ENCODE results near the gene BSND.

Gene BSND

DNA sequence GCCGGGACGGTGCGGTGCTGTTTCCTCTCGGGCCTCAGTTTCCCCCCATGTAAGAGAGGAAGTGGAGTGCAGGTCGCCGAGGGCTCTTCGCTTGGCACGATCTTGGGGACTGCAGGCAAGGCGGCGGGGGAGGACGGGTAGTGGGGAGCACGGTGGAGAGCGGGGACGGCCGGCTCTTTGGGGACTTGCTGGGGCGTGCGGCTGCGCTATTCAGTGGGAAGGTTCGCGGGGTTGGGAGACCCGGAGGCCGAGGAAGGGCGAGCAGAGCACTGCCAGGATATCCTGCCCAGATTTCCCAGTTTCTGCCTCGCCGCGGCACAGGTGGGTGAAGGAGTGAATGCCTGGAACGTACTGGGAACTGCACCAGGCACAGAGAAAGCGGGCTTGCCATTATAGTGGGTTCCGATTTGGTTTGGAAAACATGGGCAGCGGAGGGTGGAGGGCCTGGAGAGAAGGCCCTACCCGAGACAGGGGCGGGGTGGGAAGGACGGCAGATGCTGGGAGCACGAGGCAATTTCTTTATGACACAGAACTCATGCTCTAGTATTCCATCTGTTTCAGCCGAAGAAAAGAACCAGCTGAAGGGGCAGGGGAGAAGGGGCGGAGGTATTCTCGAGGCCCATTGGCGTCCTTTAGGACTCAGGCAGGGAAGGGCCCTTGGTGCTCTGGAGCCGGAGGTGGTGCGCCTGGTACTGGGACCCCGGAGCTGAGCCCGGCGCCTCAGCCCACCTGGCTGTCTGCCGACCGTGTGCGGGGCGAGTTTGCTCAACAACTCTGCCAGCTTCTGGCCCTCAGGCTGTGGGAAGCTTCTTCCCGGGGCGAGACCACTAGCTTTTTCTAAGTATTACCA lies 41.6 kb downstream of the BSND start:
- H3K36me3 Mint-ChIP-seq: no peaks in the 10 kb centered on the region
- peaks cover 58% of the 10 kb centered on the region for H3K27me3 Mint-ChIP-seq
- H3K4me3 Mint-ChIP-seq: no peak overlapping the region
- peaks cover 7% of the 10 kb centered on the region for H3K4me1 Mint-ChIP-seq
- no peak for ATAC-seq
- H3K27ac Mint-ChIP-seq: no peak overlapping the region
- H3K9me3 Mint-ChIP-seq: no peaks in the 10 kb centered on the region

DNA sequence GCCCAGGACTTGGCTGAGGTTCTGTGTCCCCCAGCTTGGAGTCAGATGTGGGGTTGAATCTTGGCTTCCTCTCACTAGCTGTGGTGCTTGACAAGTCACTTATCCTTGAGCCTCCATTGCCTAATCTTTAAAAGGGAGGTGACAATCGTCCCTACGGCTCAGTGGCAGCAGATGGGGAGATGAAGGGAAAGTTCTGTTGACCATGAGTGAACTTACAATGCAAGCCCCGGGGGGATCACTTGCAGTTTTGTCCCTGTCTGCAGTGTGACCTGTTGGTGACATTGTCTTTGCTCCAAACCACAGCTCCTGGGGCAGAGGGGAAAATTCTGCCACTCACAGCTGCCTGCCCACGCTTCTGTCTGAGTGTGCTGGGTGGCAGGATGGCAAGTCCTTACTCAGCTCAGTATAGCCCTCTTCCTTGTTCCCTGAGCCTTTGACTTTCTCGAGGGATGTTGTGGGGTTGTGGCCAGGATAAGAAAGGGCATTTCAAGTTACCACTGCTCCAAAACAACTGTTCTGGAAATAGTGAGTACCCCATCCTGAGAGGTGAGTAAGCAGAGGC lies 42.3 kb downstream of the BSND start:
- H3K4me1 Mint-ChIP-seq: peaks cover 7% of the 10 kb centered on the region
- no peaks in the 10 kb centered on the region for H3K9me3 Mint-ChIP-seq
- H3K4me3 Mint-ChIP-seq: no peak overlapping the region
- peaks cover 51% of the 10 kb centered on the region for H3K27me3 Mint-ChIP-seq
- no peaks in the 10 kb centered on the region for H3K36me3 Mint-ChIP-seq
- ATAC-seq: peak; percentile 14
- H3K27ac Mint-ChIP-seq: no peak overlapping the region

DNA sequence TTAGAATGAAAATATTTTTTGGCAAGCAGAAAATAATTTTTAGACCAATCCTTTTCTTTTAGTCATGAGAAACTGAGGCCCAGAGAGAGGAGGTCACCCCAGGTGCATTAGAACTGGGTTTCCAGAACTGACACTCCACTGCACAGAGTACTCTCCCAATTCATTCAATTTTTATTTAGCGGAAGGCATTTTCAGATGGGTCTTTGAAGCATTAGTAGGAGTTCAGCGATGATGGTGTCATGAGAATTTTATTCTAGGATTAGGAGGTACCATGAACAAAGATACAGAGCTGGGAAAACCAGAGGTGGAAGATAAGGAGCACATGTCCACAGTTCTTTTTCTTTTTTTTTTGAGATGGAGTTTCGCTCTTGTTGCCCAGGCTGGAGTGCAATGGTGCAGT lies 42.9 kb downstream of the BSND start:
- Mint-ChIP-seq H3K4me3 (no peak overlapping the region), H3K36me3 (no peaks in the 10 kb centered on the region), H3K27me3 (peaks cover 46% of the 10 kb centered on the region), H3K4me1 (peaks cover 7% of the 10 kb centered on the region), H3K9me3 (no peaks in the 10 kb centered on the region), H3K27ac (no peak overlapping the region)
- ATAC-seq: no peak

DNA sequence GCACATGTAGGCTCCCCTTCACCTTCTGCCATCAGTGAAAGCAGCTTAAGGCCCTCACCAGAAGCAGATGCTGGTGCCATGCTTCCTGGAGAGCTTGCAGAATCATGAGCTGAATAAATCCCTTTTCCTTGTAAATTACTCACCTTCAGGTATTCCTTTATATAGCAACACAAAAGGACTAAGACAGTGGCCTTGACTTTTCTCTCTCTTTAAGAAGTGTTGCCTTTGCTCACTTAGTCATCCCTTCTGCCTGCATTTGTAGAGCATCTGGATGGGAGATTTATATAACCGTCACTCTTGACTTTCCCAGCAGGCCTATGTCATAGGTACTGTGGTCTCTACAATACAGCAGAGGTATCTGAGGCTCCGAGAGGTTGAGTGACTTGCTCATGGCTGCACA lies 44.3 kb downstream of the BSND start:
- H3K9me3 Mint-ChIP-seq: no peaks in the 10 kb centered on the region
- H3K4me1 Mint-ChIP-seq: peaks cover 7% of the 10 kb centered on the region

DNA sequence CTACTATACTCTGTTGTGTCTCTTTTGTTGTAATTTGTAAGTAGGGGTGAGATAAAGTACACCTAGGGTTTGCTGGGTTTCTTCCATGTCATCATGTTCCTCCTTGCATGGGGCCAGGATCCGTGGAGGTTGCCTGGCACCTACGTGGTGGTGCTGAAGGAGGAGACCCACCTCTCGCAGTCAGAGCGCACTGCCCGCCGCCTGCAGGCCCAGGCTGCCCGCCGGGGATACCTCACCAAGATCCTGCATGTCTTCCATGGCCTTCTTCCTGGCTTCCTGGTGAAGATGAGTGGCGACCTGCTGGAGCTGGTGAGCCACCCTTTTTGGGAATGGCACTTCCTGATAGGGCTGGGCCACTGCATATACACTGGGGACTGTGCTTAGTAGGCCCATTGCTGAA lies 45.0 kb downstream of the BSND start:
- Mint-ChIP-seq H3K27me3 (peaks cover 30% of the 10 kb centered on the region), H3K27ac (no peak overlapping the region), H3K4me1 (peaks cover 7% of the 10 kb centered on the region), H3K4me3 (no peak overlapping the region), H3K36me3 (no peaks in the 10 kb centered on the region), H3K9me3 (no peaks in the 10 kb centered on the region)
- ATAC-seq: no peak

More for the DNA sequence above, 44.3 kb downstream of the BSND start:
- H3K27me3 Mint-ChIP-seq: peaks cover 36% of the 10 kb centered on the region
- ATAC-seq: no peak
- no peaks in the 10 kb centered on the region for H3K36me3 Mint-ChIP-seq
- H3K27ac Mint-ChIP-seq: no peak overlapping the region
- no peak overlapping the region for H3K4me3 Mint-ChIP-seq

DNA sequence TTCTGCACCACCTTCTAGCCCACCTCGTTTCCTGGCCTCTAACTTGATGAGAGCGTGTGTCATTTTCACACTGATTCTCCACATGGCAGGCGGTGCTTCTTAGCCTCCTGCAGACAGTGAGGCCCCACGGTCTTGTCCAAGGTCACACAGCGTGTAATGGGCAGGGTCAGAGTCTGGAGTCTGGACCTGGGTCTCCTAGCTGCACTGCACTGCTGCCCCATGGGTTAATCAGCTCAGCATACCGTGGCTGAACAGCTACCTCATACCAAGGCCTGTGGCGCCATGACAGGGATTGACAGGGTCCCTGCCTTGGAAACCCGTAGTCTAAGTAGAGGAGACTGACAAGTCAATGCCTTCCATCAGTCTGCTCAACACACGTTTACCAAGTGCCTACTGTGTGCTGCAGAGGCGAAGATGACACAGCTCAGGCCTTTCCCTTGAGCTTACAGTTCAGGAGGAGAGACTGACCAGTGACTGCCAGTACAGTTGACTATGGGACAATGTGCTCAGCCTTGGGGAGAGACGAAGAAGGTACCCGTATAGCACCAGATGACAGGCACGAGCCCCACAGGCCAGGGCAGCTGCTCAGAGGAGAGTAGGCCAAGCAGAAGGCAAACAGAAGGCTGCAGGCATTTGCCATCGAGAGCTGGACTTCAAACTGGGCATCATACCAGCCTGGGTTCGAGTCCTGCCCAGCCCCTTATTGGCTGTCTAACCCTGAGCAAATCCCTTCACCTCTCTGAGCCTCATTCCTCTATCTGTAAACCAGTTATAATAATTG lies 46.1 kb downstream of the BSND start:
- Mint-ChIP-seq H3K27ac (no peak overlapping the region), H3K36me3 (no peaks in the 10 kb centered on the region), H3K4me1 (peaks cover 6% of the 10 kb centered on the region), H3K9me3 (no peaks in the 10 kb centered on the region), H3K27me3 (peaks cover 20% of the 10 kb centered on the region), H3K4me3 (no peak overlapping the region)
- ATAC-seq: no peak

DNA sequence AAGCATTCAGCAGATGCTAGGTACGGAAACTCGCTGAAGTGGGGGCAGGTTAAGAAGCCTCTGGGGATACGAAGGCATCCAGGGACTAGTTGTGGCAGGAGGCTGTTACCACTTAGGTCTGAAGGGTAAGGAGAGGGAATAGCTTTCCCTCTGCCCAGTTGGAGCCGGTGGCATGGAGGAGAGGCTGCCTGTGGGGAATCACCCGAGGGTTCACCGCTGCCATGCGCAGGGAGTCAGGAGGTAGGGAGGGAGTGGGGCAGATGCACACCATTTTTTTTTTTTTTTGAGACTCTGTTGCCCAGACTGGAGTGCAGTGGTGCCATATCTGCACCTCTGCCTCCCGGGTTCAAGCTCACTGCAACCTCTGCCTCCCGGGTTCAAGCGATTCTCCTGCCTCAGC lies 46.7 kb downstream of the BSND start:
- no peaks in the 10 kb centered on the region for H3K9me3 Mint-ChIP-seq
- no peaks in the 10 kb centered on the region for H3K4me1 Mint-ChIP-seq
- H3K36me3 Mint-ChIP-seq: no peaks in the 10 kb centered on the region
- H3K27me3 Mint-ChIP-seq: peaks cover 13% of the 10 kb centered on the region
- H3K4me3 Mint-ChIP-seq: no peak overlapping the region
- H3K27ac Mint-ChIP-seq: no peak overlapping the region
- ATAC-seq: no peak

DNA sequence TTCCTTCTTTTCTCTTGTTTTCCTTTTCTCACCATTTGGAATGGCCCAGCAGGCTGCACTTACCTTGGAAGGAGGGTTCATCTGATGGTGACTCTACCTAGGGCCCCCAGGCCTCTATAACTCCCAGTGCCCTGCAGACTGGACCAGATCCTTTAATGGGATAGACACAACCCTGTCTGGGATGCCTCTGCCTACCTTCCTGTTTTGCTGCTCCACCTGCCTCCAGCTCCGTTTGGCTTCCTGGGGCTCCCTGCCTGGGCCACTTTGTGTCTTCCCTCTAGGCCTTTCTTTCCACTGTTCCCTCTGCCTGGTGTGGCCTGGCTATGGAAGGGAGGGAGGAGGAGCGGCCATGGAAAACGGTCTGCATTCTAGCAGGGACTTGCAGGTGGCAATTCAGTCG lies 48.1 kb downstream of the BSND start:
- no peaks in the 10 kb centered on the region for H3K36me3 Mint-ChIP-seq
- peaks cover under 1% of the 10 kb centered on the region for H3K27me3 Mint-ChIP-seq
- no peak overlapping the region for H3K27ac Mint-ChIP-seq
- no peaks in the 10 kb centered on the region for H3K4me1 Mint-ChIP-seq
- no peaks in the 10 kb centered on the region for H3K9me3 Mint-ChIP-seq
- no peak for ATAC-seq
- no peak overlapping the region for H3K4me3 Mint-ChIP-seq

DNA sequence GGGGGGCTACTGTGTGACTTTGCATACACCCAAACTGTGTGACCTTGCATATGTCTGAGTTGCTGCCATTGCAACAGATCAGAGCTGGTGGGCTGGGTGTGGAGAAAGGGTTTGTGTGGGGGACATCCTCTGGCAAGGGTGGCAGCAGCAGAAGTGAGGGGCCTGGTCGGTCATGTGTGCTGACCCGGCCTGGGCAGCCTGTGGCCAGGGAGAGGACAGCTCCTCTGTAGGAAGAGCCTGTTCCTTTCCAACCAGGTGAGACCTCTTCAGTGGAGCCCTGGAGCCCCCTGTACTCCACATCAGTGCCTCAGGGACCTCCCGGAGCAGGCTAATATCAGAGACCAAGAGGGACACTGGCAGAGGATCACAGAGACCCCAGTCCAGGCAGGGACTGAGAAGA lies 48.9 kb downstream of the BSND start:
- H3K4me3 Mint-ChIP-seq: no peak overlapping the region
- no peak overlapping the region for H3K27ac Mint-ChIP-seq
- H3K4me1 Mint-ChIP-seq: no peaks in the 10 kb centered on the region
- ATAC-seq: no peak
- H3K9me3 Mint-ChIP-seq: no peaks in the 10 kb centered on the region
- no peaks in the 10 kb centered on the region for H3K27me3 Mint-ChIP-seq
- no peaks in the 10 kb centered on the region for H3K36me3 Mint-ChIP-seq

DNA sequence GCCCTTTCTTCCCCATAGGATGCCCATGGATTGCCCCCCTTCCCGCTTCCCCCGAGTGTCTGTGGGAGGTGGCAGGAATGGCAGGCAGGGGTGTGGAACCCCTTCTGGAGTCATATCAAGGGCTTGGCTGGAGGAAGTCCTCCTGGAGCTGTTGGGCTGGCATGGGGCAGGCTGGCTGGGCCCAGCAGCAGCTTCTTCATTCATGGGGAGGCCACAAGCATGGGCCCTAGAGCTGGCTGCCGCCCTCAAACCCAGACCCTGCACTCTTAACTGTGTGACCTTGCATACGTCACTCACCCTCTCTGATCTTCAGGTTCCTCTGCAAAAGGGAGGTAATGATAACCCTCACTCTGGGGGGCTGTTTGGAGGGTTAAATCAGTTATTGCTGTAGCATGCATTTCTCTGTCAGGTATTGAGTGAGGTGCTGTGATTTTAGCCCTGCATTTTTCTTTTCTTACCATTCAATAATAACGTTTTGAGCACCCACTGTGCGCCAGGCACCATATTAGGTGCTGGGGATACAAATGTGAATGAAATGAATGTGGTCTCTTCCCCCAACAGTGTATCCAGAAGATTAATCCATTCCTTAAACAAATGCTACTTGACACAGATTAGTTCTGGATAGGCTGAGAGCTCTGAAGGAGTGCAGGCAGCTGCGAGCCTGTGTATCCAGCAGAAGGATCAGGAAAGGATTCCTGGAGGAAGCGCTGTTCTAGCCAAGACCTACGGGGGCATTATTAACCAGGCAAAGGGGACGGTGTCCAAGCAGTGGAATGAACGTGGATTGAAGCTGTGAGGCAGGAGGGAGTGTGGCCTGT lies 49.9 kb downstream of the BSND start:
- H3K36me3 Mint-ChIP-seq: no peaks in the 10 kb centered on the region
- no peaks in the 10 kb centered on the region for H3K4me1 Mint-ChIP-seq
- no peaks in the 10 kb centered on the region for H3K9me3 Mint-ChIP-seq
- no peak overlapping the region for H3K27ac Mint-ChIP-seq
- ATAC-seq: no peak
- no peak overlapping the region for H3K4me3 Mint-ChIP-seq
- H3K27me3 Mint-ChIP-seq: no peaks in the 10 kb centered on the region

DNA sequence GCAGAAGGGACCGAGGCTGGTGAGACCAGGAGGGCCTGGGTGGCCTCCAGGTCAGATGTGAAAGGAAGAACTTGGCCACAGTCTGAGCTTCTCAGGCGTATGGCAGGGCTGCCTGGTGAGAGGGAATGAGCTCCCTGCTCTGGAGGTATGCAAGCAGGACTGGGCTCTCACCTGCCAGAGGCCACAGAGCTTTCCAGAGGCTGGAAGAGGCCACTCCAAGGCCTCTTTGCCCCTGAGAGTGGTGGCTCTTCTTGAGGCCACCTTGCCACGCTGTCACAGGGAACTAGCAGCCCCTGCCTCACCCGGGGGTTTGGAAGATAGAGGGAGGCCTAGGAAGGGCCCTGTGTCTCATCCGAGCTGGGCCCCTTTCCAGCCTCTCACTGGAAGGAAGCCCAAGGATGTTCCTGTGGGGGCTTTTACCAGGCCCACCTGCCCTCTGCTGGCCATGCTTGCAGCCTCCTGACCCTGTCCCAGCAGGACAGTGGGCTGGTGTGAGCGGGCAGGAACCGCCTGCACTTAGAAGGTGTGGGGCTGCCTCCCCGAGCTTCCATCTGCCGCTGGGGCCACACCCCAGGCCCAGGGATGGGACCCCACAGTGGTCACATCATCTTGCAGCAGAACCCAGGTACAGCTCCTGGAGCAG lies 50.7 kb downstream of the BSND start:
- Mint-ChIP-seq H3K27me3 (no peaks in the 10 kb centered on the region), H3K4me3 (no peak overlapping the region), H3K4me1 (no peaks in the 10 kb centered on the region), H3K36me3 (no peaks in the 10 kb centered on the region), H3K27ac (no peak overlapping the region), H3K9me3 (no peaks in the 10 kb centered on the region)
- no peak for ATAC-seq

DNA sequence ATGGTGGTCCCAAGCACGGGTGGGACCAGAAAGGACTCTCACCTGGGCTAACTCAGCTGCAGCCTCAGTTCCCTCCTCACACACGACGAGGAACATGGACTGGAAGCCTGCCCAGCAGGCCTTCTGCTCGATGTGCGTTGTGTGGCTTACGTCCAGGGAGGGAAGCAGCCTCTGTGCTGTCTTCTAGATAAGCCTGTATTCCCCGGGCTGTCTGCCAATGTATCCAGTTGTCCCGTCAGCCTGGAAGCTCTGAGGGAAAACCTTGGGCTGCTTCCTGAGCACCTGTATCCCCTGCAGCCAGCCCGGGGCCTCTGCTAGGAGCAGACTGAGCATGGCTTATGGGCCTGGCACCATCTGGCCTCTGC lies 51.2 kb downstream of the BSND start:
- ATAC-seq: no peak
- no peak overlapping the region for H3K4me3 Mint-ChIP-seq

DNA sequence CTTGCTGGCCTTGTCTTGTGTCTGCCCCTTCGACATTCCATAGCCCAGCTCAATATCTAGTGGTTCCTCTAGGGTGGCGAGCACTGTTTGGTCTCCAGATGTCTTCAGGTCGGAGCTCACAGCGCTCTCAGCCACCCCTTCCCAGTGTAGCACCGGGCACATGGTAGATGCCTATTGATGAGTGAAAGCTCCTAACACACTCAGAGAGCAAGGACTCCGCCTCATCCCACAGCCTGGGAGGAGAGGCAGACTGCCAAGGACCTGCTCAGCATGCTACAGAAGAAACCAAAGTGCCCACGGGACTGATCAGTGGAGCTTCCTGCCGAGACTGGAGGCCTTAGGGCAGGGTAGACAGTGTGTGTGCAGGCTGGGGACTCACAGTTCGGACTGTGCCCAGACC lies 51.5 kb downstream of the BSND start:
- ATAC-seq: no peak
- Mint-ChIP-seq H3K27me3 (no peaks in the 10 kb centered on the region), H3K4me1 (no peaks in the 10 kb centered on the region), H3K4me3 (no peak overlapping the region), H3K9me3 (no peaks in the 10 kb centered on the region), H3K27ac (no peak overlapping the region), H3K36me3 (no peaks in the 10 kb centered on the region)

More for the DNA sequence above, 51.2 kb downstream of the BSND start:
- no peaks in the 10 kb centered on the region for H3K27me3 Mint-ChIP-seq
- H3K4me1 Mint-ChIP-seq: no peaks in the 10 kb centered on the region
- no peaks in the 10 kb centered on the region for H3K9me3 Mint-ChIP-seq
- H3K36me3 Mint-ChIP-seq: no peaks in the 10 kb centered on the region
- H3K27ac Mint-ChIP-seq: no peak overlapping the region

DNA sequence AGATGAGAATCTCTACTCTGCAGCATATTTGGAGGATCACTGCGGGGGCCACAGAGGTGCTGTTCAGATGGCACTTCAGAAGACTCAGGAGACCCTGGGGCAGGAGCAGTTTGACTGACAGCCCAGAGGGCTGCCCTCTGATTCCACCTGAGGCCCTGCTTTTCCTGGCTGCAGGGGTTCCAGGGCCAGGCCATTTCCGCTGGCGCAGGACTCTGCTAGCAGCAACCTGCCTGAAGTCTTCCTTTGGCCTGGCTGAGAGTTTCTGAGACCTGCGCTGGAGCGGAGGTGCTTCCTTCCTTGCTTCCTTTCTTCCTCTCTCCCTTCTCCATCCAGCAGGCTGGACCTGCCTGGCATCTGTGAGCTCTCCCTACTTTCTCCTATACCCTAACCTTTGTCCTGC lies 52.4 kb downstream of the BSND start:
- no peaks in the 10 kb centered on the region for H3K27me3 Mint-ChIP-seq
- no peak for ATAC-seq
- no peaks in the 10 kb centered on the region for H3K36me3 Mint-ChIP-seq
- H3K4me3 Mint-ChIP-seq: no peak overlapping the region
- H3K9me3 Mint-ChIP-seq: no peaks in the 10 kb centered on the region
- no peak overlapping the region for H3K27ac Mint-ChIP-seq
- H3K4me1 Mint-ChIP-seq: no peaks in the 10 kb centered on the region

DNA sequence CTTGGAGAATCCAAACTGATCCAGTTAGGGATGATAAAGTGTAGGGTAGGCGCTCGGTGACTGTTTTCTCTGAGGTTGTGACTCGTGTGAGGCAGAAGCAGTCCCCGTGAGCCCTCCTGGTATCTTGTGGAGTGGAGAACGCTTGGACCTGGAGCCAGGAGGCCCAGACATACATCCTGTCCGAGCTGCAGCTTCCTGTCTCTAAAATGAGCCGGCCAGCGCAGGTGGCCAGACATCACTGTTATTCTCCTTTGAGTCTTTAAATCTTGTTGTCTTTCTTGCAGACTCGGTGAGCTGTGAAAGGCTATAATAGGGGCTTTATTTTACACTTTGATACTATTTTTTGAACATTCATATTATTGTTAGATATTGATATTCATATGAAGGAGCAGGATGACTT lies 52.9 kb downstream of the BSND start:
- Mint-ChIP-seq H3K27me3 (no peaks in the 10 kb centered on the region), H3K4me3 (no peak overlapping the region), H3K4me1 (no peaks in the 10 kb centered on the region), H3K36me3 (no peaks in the 10 kb centered on the region), H3K27ac (no peak overlapping the region), H3K9me3 (no peaks in the 10 kb centered on the region)
- no peak for ATAC-seq

Measured in stimulated activated memory B cell treated with anti-CD40 and anti-IgM and Interleukin-4, amounts not matched to agents 10 μg/mL and 1 μg/mL and 100 μg/mL, for 72 hours (primary cell).